ENCODE data around the gene DECR2. TPM values are rescaled to one million over a fixed set of nuclear protein-coding genes. Genes with fewer than 3 reads are reported as not detected.

The DECR2 gene
- total and polyA plus RNA-seq, 4 donors: 42.2 to 210 (median 126) TPM

GRCh38 chr16:359871-360697 is 41.6 kb upstream of the DECR2 start:
- 95% methylated on average over 47 of the region's 47 CpGs for WGBS
- H3K9ac ChIP-seq (ENCODE audit: low read depth in 1 of 2, low read length in 2 of 2): no peak overlapping the region
- H3K36me3 ChIP-seq (ENCODE audit: control insufficient read depth in 4 of 4, insufficient read depth in 3 of 4, low read depth in 1 of 4, low read length in 3 of 4): no peaks in the 10 kb centered on the region
- no peak overlapping the region for H3K27ac ChIP-seq (ENCODE audit: low read depth in 1 of 2, low read length in 2 of 2)
- DNase-seq (ENCODE audit: low spot score): no peak
- no peaks in the 10 kb centered on the region for H3K27me3 ChIP-seq (ENCODE audit: control insufficient read depth in 4 of 4, insufficient read depth in 4 of 4, low read length in 3 of 4)
- TF ChIP-seq YY1 (IDR thresholded peaks at IDR 0.05) (no peak), HNF4A (conservative IDR thresholded peaks at IDR 0.05) (no peak), NR2F2 (IDR thresholded peaks at IDR 0.05) (no peak), JUND (IDR thresholded peaks at IDR 0.05) (no peak), FOXA2 (IDR thresholded peaks at IDR 0.05) (no peak)
- TF ChIP-seq, protein P1, sequence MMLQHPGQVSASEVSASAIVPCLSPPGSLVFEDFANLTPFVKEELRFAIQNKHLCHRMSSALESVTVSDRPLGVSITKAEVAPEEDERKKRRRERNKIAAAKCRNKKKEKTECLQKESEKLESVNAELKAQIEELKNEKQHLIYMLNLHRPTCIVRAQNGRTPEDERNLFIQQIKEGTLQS (IDR thresholded peaks at IDR 0.05): no peak
- H3K4me1 ChIP-seq (ENCODE audit: control insufficient read depth in 4 of 4, insufficient read depth in 4 of 4, low read length in 3 of 4): peaks cover 0 to 3% (median 2%) of the 10 kb centered on the region in 4 donors
- H3K9me3 ChIP-seq (ENCODE audit: control insufficient read depth in 4 of 4, low read length in 3 of 4): no peaks in the 10 kb centered on the region
- H3K4me3 ChIP-seq (ENCODE audit: low read depth in 1 of 3, low read length in 3 of 3): no peak overlapping the region

DNA sequence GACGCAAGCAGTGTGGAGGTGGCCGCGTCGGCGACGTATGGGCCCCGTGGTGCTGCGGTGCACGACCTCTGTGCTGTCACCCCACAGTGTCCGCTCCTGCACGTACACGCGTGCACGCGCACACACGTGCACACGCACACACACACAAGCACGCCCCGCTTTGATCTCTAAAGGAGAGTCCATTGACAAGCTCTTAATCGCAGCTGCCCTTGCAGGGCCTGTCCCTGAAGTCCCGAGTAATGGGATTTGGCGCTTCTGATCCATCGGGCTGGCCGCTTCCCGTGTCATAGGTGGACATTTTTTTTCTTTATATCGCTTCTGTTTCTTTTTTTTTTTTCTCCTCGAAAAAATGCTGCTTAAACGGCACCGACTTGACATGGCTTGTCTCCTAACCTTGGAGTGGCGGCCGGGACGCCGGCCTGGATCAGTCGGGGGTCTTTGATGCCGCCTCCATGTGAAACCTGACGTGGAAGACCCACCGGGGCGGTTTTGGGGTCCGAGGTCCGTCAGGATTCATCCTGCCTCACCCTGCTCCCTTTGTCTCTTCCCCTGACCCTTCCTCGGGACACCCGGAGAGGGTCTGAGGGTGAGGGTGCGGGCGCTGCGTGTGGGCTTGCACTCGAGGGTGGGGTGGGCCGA is 40.9 kb upstream of the DECR2 start:
- H3K36me3 ChIP-seq (ENCODE audit: control insufficient read depth in 4 of 4, insufficient read depth in 3 of 4, low read depth in 1 of 4, low read length in 3 of 4): no peaks in the 10 kb centered on the region
- DNase-seq (ENCODE audit: low spot score): no peak
- no peak for TF ChIP-seq REST (IDR thresholded peaks at IDR 0.05)
- TF ChIP-seq, protein P2, sequence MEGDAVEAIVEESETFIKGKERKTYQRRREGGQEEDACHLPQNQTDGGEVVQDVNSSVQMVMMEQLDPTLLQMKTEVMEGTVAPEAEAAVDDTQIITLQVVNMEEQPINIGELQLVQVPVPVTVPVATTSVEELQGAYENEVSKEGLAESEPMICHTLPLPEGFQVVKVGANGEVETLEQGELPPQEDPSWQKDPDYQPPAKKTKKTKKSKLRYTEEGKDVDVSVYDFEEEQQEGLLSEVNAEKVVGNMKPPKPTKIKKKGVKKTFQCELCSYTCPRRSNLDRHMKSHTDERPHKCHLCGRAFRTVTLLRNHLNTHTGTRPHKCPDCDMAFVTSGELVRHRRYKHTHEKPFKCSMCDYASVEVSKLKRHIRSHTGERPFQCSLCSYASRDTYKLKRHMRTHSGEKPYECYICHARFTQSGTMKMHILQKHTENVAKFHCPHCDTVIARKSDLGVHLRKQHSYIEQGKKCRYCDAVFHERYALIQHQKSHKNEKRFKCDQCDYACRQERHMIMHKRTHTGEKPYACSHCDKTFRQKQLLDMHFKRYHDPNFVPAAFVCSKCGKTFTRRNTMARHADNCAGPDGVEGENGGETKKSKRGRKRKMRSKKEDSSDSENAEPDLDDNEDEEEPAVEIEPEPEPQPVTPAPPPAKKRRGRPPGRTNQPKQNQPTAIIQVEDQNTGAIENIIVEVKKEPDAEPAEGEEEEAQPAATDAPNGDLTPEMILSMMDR (IDR thresholded peaks at IDR 0.05; ENCODE audit: low read depth, low read length, missing input control): no peak
- TF ChIP-seq YY1 (IDR thresholded peaks at IDR 0.05): no peak
- TF ChIP-seq, protein P1 (IDR thresholded peaks at IDR 0.05): no peak
- TF ChIP-seq SP1 (IDR thresholded peaks at IDR 0.05): no peak
- no peak for TF ChIP-seq ZBTB33 (IDR thresholded peaks at IDR 0.05)
- TF ChIP-seq NR2F2 (IDR thresholded peaks at IDR 0.05): no peak
- no peak overlapping the region for H3K9ac ChIP-seq (ENCODE audit: low read depth in 1 of 2, low read length in 2 of 2)
- 93% methylated on average over 47 of the region's 47 CpGs for whole genome bisulfite sequencing
- peaks cover 0 to 3% (median 2%) of the 10 kb centered on the region in 4 donors for H3K4me1 ChIP-seq (ENCODE audit: control insufficient read depth in 4 of 4, insufficient read depth in 4 of 4, low read length in 3 of 4)
- H3K27me3 ChIP-seq (ENCODE audit: control insufficient read depth in 4 of 4, insufficient read depth in 4 of 4, low read length in 3 of 4): no peaks in the 10 kb centered on the region
- H3K4me3 ChIP-seq (ENCODE audit: low read depth in 1 of 3, low read length in 3 of 3): no peak overlapping the region
- H3K9me3 ChIP-seq (ENCODE audit: control insufficient read depth in 4 of 4, low read length in 3 of 4): no peaks in the 10 kb centered on the region
- no peak overlapping the region for H3K27ac ChIP-seq (ENCODE audit: low read depth in 1 of 2, low read length in 2 of 2)

All from liver (tissue), 9 donors.